Karpas-422 (cell line): ENCODE measurements around the gene QPCTL. TPM values are rescaled to one million over a fixed set of nuclear protein-coding genes. Genes with fewer than 3 reads are reported as not detected.

Source experiments
- DNase-seq: peaks from one replicate; pipeline ENCODE4 v3.0.0-alpha.2; 2015
- H2AFZ ChIP-seq: fragments of 200-600 bp; sonication (generic); 2 replicates; pipeline ENCODE4 v1.6.1; 2014; ENCODE audit warnings: antibody characterized with exemption, low read length, mixed read lengths
- H3K27ac ChIP-seq: fragments of 200-600 bp; sonication (generic); 2 replicates; pipeline ENCODE4 v1.5.1; 2014; ENCODE audit warnings: mild to moderate bottlenecking, low read length, moderate library complexity
- H3K27me3 ChIP-seq: fragments of 200-600 bp; sonication (generic); 2 replicates; pipeline ENCODE4 v1.6.1; 2014; ENCODE audit warnings: low read length, mixed read lengths
- H3K36me3 ChIP-seq: fragments of 200-600 bp; sonication (generic); 2 replicates; pipeline ENCODE4 v1.6.1; 2014; ENCODE audit warnings: low read length, mixed read lengths; ENCODE audit not compliant: insufficient read depth
- H3K4me1 ChIP-seq: fragments of 200-600 bp; sonication (generic); 2 replicates; pipeline ENCODE4 v1.6.1; 2014; ENCODE audit warnings: mild to moderate bottlenecking, low read length, mixed read lengths
- H3K4me2 ChIP-seq: fragments of 200-600 bp; sonication (generic); 2 replicates; pipeline ENCODE4 v1.6.1; 2014; ENCODE audit warnings: low read length, low read depth, mild to moderate bottlenecking; ENCODE audit not compliant: poor library complexity, severe bottlenecking
- H3K4me3 ChIP-seq: fragments of 200-600 bp; sonication (generic); 2 replicates; pipeline ENCODE4 v1.5.1; 2014; ENCODE audit warnings: mild to moderate bottlenecking, antibody characterized with exemption, low read length, mixed read lengths
- H3K79me2 ChIP-seq: fragments of 200-600 bp; sonication (generic); 2 replicates; pipeline ENCODE4 v1.6.1; 2014; ENCODE audit warnings: mild to moderate bottlenecking, low read length, mixed read lengths
- H3K9ac ChIP-seq: fragments of 200-600 bp; sonication (generic); 2 replicates; pipeline ENCODE4 v1.6.0; 2014; ENCODE audit warnings: low read length
- H3K9me2 ChIP-seq: fragments of 200-600 bp; sonication (generic), shearing (Covaris generic); replicated peaks from 2 replicates; pipeline ENCODE4 v1.6.0; 2014; ENCODE audit warnings: mild to moderate bottlenecking, low read length, moderate library complexity; ENCODE audit not compliant: insufficient read depth
- H3K9me3 ChIP-seq: fragments of 300-700, 200-600 bp; sonication (generic); 2 replicates; pipeline ENCODE4 v1.6.1; 2014; ENCODE audit warnings: low read length, mixed read lengths
- H4K20me1 ChIP-seq: fragments of 200-600 bp; sonication (generic); 2 replicates; pipeline ENCODE4 v1.6.1; 2014; ENCODE audit warnings: mild to moderate bottlenecking, antibody characterized with exemption, low read length, low read depth; ENCODE audit not compliant: insufficient read depth
- total RNA-seq: library from RNA; depleted of rRNA; stranded (reverse); fragments of >200 nt; shearing (Covaris generic); gene quantifications from 2 replicates; pipeline ENCODE4 v1.2.3, GENCODE V29; 2014; ENCODE audit warnings: low replicate concordance

QPCTL gene
- total RNA-seq, 1 experiment from 2014 or later, result 21.4 TPM

DNA sequence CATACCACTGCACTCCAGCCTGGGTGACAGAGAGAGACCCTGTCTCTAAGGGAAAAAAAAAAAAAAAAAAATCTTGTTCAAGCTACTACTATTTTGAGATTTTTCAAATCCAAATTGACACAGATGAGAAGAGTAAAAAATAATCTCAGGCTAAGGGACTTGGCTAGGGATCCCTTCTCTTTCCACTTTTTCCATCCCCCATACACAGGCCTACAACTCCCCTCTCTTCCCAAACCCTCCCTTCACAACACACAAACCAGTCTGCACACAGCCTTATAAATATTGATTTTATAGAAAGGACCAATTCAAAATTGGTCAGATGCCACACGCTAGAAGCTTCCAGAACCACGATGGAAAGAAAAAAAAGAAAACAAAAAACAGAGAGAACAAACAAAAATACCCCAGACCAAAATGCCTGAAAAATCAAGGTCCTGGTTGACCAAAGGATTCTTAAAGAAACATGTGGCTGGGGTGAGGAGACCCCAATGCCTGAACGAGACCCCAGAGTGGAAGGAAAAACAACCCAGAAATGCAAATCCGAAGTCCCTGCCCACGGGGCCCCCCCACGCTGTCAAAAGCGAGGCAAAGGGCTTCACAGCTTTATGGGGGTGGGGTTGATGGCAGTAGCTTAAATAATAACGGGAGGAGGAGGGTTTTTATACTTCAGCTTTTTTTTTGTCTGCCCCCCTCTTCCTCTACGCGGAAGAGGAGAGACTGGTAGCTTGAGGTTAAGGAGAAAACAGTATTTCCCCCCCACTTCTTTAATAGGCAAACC is 18.1 kb downstream of the QPCTL start:
- Histone ChIP-seq H3K27me3 (no peaks in the 10 kb centered on the region), H2AFZ (no peak overlapping the region), H3K4me1 (peaks cover 44% of the 10 kb centered on the region), H4K20me1 (no peaks in the 10 kb centered on the region), H3K4me2 (no peak overlapping the region), H3K36me3 (peaks cover 6% of the 10 kb centered on the region; the same call in 1 of the 2 replicates), H3K27ac (peak overlapping the region; percentile 49), H3K79me2 (peaks cover 24% of the 10 kb centered on the region), H3K9me2 (no peaks in the 10 kb centered on the region), H3K4me3 (no peak overlapping the region), H3K9me3 (no peaks in the 10 kb centered on the region), H3K9ac (no peak overlapping the region)
- DNase-seq, result no peak

DNA sequence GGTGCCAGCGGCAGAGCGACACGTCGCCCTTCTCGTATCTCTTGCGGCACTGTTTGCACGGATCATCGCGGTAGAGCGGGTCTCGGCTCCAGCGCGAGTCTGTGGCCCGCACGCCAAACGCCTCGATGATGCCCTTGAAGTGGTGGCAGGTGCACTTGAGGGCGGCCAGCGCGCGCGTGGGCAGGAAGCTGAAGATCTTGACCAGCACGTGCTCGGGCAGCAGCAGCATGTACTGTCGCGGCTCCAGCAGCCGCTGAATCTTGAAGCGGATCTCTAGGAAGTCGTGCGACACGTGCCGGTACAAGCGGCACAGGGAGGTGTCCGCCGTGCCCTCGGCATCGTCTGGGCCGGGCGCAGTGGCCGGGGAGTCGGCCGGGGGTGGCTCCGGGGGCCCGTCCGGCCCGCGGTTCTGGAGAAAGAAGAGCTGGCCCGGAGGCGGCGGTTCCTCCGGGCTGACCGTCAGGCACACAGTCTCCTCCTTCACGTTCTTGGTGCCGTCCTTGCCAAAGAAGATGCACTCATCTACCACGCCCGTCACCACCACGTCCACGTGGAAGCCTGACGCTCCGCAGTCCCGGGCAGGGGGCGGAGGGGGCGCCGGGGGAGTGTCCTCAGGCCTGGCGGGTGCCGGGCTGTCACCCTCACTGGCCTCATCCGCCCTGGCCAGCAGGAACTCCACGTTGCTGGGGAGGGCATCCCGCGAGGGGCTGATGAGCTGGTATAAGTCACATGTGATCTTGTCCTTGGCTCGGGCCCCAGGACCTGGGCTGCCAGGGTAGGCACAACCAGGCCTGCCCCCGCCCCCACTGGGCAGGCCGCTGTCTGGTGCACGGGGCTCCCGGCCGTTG is 19.6 kb downstream of the QPCTL start:
- Histone ChIP-seq H3K27me3 (no peaks in the 10 kb centered on the region), H4K20me1 (no peaks in the 10 kb centered on the region), H3K9me2 (no peaks in the 10 kb centered on the region), H3K4me3 (no peak overlapping the region), H3K9me3 (no peaks in the 10 kb centered on the region), H3K36me3 (no peaks in the 10 kb centered on the region), H3K4me2 (no peak overlapping the region), H3K4me1 (peaks cover 40% of the 10 kb centered on the region), H3K79me2 (peaks cover 40% of the 10 kb centered on the region), H3K9ac (no peak overlapping the region), H2AFZ (no peak overlapping the region), H3K27ac (no peak overlapping the region)
- no peak for DNase-seq

DNA sequence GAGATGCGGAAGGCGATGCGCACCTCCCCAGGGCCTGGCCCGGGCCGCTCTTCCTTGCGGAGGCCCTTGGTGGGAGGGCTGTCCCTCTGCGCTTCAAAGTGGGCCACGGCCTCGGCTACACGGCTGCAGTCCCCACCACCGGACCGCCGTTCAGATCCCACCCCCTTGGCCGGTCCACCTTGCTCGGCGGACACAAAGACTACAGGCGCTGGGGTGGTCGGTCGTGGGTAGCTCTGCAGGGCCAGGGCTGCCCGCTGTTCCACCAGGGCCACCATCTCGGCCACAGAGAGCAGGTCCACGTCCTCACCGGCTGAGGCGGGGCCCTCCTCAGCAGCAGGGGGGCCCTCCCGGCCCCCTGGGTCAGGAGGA is 20.2 kb downstream of the QPCTL start:
- Histone ChIP-seq H3K36me3 (no peaks in the 10 kb centered on the region), H4K20me1 (no peaks in the 10 kb centered on the region), H3K79me2 (peaks cover 40% of the 10 kb centered on the region), H2AFZ (no peak overlapping the region), H3K27me3 (no peaks in the 10 kb centered on the region), H3K4me3 (no peak overlapping the region), H3K9me2 (no peaks in the 10 kb centered on the region), H3K4me1 (peaks cover 34% of the 10 kb centered on the region), H3K27ac (no peak overlapping the region), H3K9ac (no peak overlapping the region), H3K4me2 (no peak overlapping the region), H3K9me3 (no peaks in the 10 kb centered on the region)
- no peak for DNase-seq

DNA sequence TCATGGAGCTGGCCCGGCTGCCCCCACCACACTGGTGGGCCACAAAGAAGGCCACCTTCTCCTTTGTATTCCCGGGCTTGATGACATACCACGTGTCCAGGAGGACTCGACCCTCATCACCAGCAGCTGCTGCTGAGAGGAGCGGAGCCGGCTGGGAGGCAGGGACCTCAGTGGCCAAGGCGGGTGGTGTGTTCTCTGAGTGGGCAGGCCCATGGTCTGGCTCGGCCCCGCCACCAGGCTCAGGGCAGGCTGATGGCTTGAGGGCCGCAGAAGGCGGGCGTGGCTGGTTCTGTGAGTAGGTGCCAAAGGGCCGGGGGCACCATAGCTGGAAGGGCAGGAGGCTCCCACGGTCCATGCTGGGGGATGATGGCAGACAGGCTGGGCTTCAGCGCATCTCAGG is 20.7 kb downstream of the QPCTL start:
- H3K9me3 ChIP-seq, result no peaks in the 10 kb centered on the region
- no peak overlapping the region for H3K4me3 ChIP-seq
- peaks cover 34% of the 10 kb centered on the region for H3K4me1 ChIP-seq
- H2AFZ ChIP-seq, result no peak overlapping the region
- no peaks in the 10 kb centered on the region for H3K27me3 ChIP-seq
- no peak for DNase-seq
- H3K27ac ChIP-seq, result no peak overlapping the region
- H3K9ac ChIP-seq, result no peak overlapping the region
- H3K36me3 ChIP-seq, result no peaks in the 10 kb centered on the region
- H4K20me1 ChIP-seq, result no peaks in the 10 kb centered on the region
- peaks cover 43% of the 10 kb centered on the region for H3K79me2 ChIP-seq
- H3K9me2 ChIP-seq, result no peaks in the 10 kb centered on the region
- no peak overlapping the region for H3K4me2 ChIP-seq

DNA sequence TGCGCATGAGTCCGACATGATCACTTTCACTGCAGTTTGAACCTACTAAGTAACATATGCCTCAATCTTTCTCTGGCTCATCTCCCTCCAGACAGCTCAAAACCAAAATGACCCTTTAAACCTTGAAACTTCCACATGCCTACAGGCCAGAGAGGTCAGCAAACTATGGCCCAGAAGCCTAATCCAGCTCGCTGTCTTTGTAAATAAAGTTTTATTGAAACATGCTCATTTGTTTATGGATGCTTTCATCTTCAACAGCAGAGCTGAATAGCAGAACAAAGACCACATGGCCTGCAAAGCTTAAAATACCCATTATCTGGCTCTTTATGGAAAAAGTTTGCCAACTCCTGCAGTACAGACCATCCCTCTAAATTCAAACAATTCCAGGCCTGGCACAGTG is 22.7 kb downstream of the QPCTL start:
- no peak for DNase-seq
- H3K4me2 ChIP-seq, result peak overlapping the region; percentile 20
- H3K9me3 ChIP-seq, result no peaks in the 10 kb centered on the region
- H3K27me3 ChIP-seq, result no peaks in the 10 kb centered on the region
- H3K27ac ChIP-seq, result peak overlapping the region; percentile 85
- no peaks in the 10 kb centered on the region for H3K9me2 ChIP-seq
- peak overlapping the region; percentile 33 for H3K9ac ChIP-seq
- H3K4me1 ChIP-seq, result peaks cover 38% of the 10 kb centered on the region
- H4K20me1 ChIP-seq, result no peaks in the 10 kb centered on the region
- no peak overlapping the region for H3K4me3 ChIP-seq
- H3K79me2 ChIP-seq, result peaks cover 53% of the 10 kb centered on the region
- no peak overlapping the region for H2AFZ ChIP-seq
- 0 out of 2 replicates have a peak, but pooled peaks cover 5% of the 10 kb centered on the region for H3K36me3 ChIP-seq

DNA sequence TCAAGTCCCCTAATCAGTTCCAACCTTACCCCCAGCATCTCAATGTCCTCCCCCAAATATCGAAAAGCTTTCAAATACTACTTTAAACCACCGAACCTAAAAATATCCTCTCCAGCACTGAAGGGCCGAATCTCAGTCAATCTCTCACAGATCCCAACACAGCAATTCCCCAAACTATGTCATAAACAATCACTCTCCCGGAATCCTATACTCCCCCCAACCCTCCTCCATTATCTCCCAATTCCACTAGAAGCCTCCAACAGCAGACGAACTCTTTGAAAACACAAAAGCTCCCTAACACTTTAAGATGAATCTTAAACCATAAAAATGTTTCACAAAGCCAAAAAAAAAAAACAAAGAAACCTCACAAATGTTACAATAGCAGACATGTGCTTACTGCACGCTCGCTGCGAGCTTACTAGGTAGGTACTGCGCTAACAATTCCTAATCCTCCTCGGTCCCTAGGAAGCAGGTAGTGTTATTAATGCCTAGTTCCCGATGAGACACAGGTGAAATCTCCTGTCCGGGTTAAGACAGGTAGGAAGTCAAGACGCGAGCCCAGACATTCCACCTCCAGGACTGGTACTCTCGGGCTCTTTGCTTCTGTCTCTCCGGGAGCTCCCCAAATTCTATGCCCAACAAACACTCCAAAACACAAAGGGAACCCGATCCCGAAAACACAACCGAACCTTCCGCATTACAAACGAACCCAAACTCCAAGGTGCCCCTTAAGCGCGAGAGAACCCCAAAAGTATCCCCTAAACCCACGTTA is 24.1 kb downstream of the QPCTL start:
- Histone ChIP-seq H3K27ac (peak overlapping the region; percentile 85), H2AFZ (no peak overlapping the region), H4K20me1 (no peaks in the 10 kb centered on the region), H3K4me2 (peak overlapping the region; percentile 98), H3K9ac (peak overlapping the region; percentile 90), H3K9me2 (no peaks in the 10 kb centered on the region), H3K79me2 (peaks cover 46% of the 10 kb centered on the region), H3K4me3 (peak overlapping the region; percentile 95), H3K36me3 (0 out of 2 replicates have a peak, but pooled peaks cover 5% of the 10 kb centered on the region), H3K4me1 (peaks cover 29% of the 10 kb centered on the region), H3K9me3 (no peaks in the 10 kb centered on the region), H3K27me3 (no peaks in the 10 kb centered on the region)
- DNase-seq, result peak; percentile 54

DNA sequence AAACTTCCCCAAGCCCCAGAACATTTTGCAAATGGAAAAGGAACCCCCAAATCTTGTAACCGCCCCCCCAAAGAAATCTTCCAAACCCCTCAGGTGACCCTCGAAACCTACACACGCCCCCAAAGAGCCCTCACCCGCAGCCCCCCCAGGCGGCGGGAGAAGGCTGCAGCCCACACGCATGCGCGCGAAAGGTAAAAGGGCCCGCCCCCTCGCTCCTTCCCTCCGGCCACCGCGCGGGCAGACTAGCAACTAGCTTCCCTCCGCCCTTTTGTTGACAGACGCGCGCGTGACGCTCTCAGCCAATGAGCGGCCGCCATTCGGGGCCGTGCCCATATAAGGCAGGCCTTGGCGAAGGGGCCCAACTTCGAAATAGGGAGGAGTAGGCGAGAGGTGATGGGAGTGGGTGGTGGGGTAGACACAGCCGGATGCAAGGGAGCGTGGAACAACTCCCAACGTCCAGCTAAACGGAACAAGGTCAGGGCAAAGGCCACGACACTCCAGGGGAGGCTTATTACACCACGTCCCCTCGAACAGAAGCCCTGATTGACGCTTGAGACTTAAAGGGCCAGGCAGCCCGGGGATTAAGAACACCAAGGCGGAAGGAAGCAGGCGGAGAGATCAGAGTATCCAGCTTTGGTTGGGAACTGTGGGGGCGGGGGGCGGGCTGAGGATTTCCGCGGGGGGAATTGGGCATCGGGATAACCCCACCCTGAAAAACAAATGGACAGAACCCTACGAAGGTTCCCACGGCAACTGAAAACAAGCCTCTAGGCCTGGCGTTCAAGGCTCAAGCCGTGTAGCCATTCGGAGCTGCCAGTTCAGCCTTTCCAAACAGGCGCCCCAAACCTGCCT is 24.9 kb downstream of the QPCTL start:
- H3K4me2 ChIP-seq, result peak overlapping the region; percentile 98
- H3K4me3 ChIP-seq, result peak overlapping the region; percentile 95
- peaks cover 29% of the 10 kb centered on the region for H3K4me1 ChIP-seq
- no peaks in the 10 kb centered on the region for H4K20me1 ChIP-seq
- no peaks in the 10 kb centered on the region for H3K27me3 ChIP-seq
- peak overlapping the region; percentile 85 for H3K27ac ChIP-seq
- H3K36me3 ChIP-seq, result 0 out of 2 replicates have a peak, but pooled peaks cover 5% of the 10 kb centered on the region
- H3K9ac ChIP-seq, result peak overlapping the region; percentile 90
- peaks cover 50% of the 10 kb centered on the region for H3K79me2 ChIP-seq
- no peak overlapping the region for H2AFZ ChIP-seq
- no peaks in the 10 kb centered on the region for H3K9me2 ChIP-seq
- H3K9me3 ChIP-seq, result no peaks in the 10 kb centered on the region
- peak; percentile 100 for DNase-seq
